Endothelial cell of umbilical vein (primary cell): ENCODE data around the gene EPS15. TPM values are rescaled to one million over a fixed set of nuclear protein-coding genes. Genes with fewer than 3 reads are reported as not detected.

Experiments used
- BruUV-seq: library from RNA; stranded (reverse); fragments of 400-500 nt; replicated peaks from 2 replicates; lab custom pipeline; 2021; lab: Mats Ljungman, UMichigan
- CTCF ChIA-PET: fragments of 300-600, 350-600 bp; sonication (Branson Sonifier 250); formaldehyde crosslinking; loops from one replicate; lab custom pipeline; 2021; ENCODE audit warnings: antibody characterized with exemption, inconsistent platforms; lab: Charles Lee
- POLR2A ChIA-PET: fragments of 300-600, 350-600 bp; sonication (Branson Sonifier 250); formaldehyde crosslinking; loops from one replicate; lab custom pipeline; 2021; ENCODE audit warnings: antibody characterized with exemption, inconsistent platforms; lab: Charles Lee
- DNase-seq: peaks from one replicate; pipeline ENCODE4 v3.0.0-alpha.2; 2011; ENCODE audit warnings: low read depth, low spot score
- FAIRE-seq: peaks from 2 replicates; lab custom pipeline; 2011; peaks lifted over from hg19 to GRCh38; lab: Jason Lieb, UNC
- H2AFZ ChIP-seq: 2 replicates; pipeline ENCODE4 v1.6.0; 2012; ENCODE audit warnings: low read depth, low read length, control low read depth, inconsistent platforms
- H3K27ac ChIP-seq: 2 replicates; pipeline ENCODE4 v1.5.1; 2011; ENCODE audit warnings: low read depth, mild to moderate bottlenecking, control low read depth, low read length, moderate library complexity; ENCODE audit not compliant: insufficient read depth
- H3K27me3 ChIP-seq, 2 experiments: 2 replicates each; pipeline versions ENCODE4 v1.6.0 to v1.6.1; 2011; ENCODE audit warnings: low read length in 2 of 2, mixed read lengths in 1 of 2; ENCODE audit not compliant: control insufficient read depth in 2 of 2, insufficient read depth in 2 of 2
- H3K36me3 ChIP-seq, 2 experiments: 2 replicates in 1 of 2; 3 replicates in 1 of 2; pipeline ENCODE4 v1.5.1; 2011; ENCODE audit warnings: low read length in 2 of 2, mild to moderate bottlenecking in 1 of 2, moderate library complexity in 1 of 2; ENCODE audit not compliant: control insufficient read depth in 2 of 2, insufficient read depth in 2 of 2; ENCODE audit errors: extremely low read depth in 1 of 2
- H3K4me1 ChIP-seq: 3 replicates; pipeline ENCODE4 v1.5.1; 2011; ENCODE audit warnings: mild to moderate bottlenecking, low read length; ENCODE audit not compliant: control insufficient read depth, insufficient read depth; ENCODE audit errors: extremely low read depth
- H3K4me2 ChIP-seq: 2 replicates; pipeline ENCODE4 v1.6.1; 2011; ENCODE audit warnings: low read length, control low read depth, mixed read lengths; ENCODE audit not compliant: insufficient read depth
- H3K4me3 ChIP-seq, 3 experiments: fragments of 200-600 bp in 1 of 3; sonication (generic), shearing (Covaris generic) in 1 of 3; replicated peaks in 1 of 3; 2 replicates each; pipeline ENCODE4 v1.5.1; 2011 to 2016; ENCODE audit warnings: control low read depth in 3 of 3, low read length in 3 of 3, mild to moderate bottlenecking in 2 of 3, inconsistent platforms in 1 of 3, low read depth in 1 of 3, moderate library complexity in 1 of 3; ENCODE audit not compliant: insufficient read depth in 1 of 3
- H3K79me2 ChIP-seq: 2 replicates; pipeline ENCODE4 v1.6.0; 2012; ENCODE audit warnings: low read length, inconsistent platforms; ENCODE audit not compliant: control insufficient read depth, insufficient read depth
- H3K9ac ChIP-seq: replicated peaks from 2 replicates; pipeline ENCODE3; 2011; ENCODE audit warnings: low read length, control low read depth; ENCODE audit not compliant: insufficient read depth; ENCODE audit errors: extremely low read depth
- H3K9me1 ChIP-seq: replicated peaks from 3 replicates; pipeline ENCODE4 v1.6.0; 2011; ENCODE audit warnings: mild to moderate bottlenecking, low read length; ENCODE audit not compliant: control insufficient read depth, insufficient read depth; ENCODE audit errors: extremely low read depth
- H3K9me3 ChIP-seq: replicated peaks from 2 replicates; pipeline ENCODE4 v1.5.1; 2012; ENCODE audit warnings: low read length, inconsistent platforms; ENCODE audit not compliant: control insufficient read depth, insufficient read depth
- H4K20me1 ChIP-seq: replicated peaks from 2 replicates; pipeline ENCODE3; 2011; ENCODE audit warnings: mild to moderate bottlenecking, low read length; ENCODE audit not compliant: control insufficient read depth, insufficient read depth; ENCODE audit errors: extremely low read depth
- EZH2 ChIP-seq: IDR thresholded peaks from 2 replicates; pipeline ENCODE4 v1.6.1; 2012; ENCODE audit warnings: borderline replicate concordance, low read depth, mild to moderate bottlenecking, moderate library complexity, low read length, inconsistent platforms; ENCODE audit not compliant: severe bottlenecking
- FOS ChIP-seq: IDR thresholded peaks from 2 replicates; pipeline ENCODE4 v1.6.1; 2011; ENCODE audit warnings: mild to moderate bottlenecking, low read length, moderate library complexity, borderline replicate concordance; ENCODE audit not compliant: insufficient read depth
- JUN ChIP-seq: IDR thresholded peaks from 2 replicates; pipeline ENCODE4 v1.6.1; 2011; ENCODE audit warnings: borderline replicate concordance, low read depth; ENCODE audit not compliant: insufficient read length, insufficient read depth
- POLR2AphosphoS5 ChIP-seq: IDR thresholded peaks from 2 replicates; pipeline ENCODE4 v1.6.1; 2012; ENCODE audit warnings: low read depth, mild to moderate bottlenecking, control low read depth, low read length, moderate library complexity; ENCODE audit not compliant: insufficient read depth
- dilution Hi-C: fragments of 300-500 bp; cut with MboI; formaldehyde crosslinking; loops from one replicate; pipeline ENCODE4 v1.15.0; 2019; ENCODE audit warnings: low sequenced_read_pairs; ENCODE audit not compliant: extremely low pct_ligation_motif_present
- intact Hi-C: fragments of 100-400 bp; cut with micrococcal nuclease; formaldehyde crosslinking; loops from one replicate; pipeline ENCODE4 v1.10.0; 2022
- polyA plus RNA-seq, 4 experiments: library from polyadenylated mRNA; depleted of rRNA in 3 of 4; stranded (reverse) in 3 of 4; unstranded in 1 of 4; fragments of >200 nt; gene quantifications; 2 replicates each; pipeline versions ENCODE4 v1.2.1 to v1.2.3, GENCODE V29; 2011 to 2012; ENCODE audit warnings: missing spikeins in 1 of 4
- total RNA-seq: library from RNA; stranded (reverse); gene quantifications from 2 replicates; pipeline ENCODE4 v1.2.3, GENCODE V29; 2021
- TF ChIP-seq, protein P1 (sequence below), 2 donors: IDR thresholded peaks; 1 replicate in 1 of 2; 2 replicates in 1 of 2; pipeline ENCODE4 v1.5.1; 2011; ENCODE audit warnings: low read length in 2 of 2, mild to moderate bottlenecking in 2 of 2, moderate library complexity in 2 of 2, control low read depth in 1 of 2, inconsistent platforms in 1 of 2, low read depth in 1 of 2; ENCODE audit not compliant: insufficient read depth in 1 of 2; ENCODE audit errors: extremely low read depth in 1 of 2

EPS15 gene
- total and polyA plus RNA-seq, 2 donors (not counting 3 experiments of a cell fraction or from before 2014, with no cell fraction given), result 15.4 to 44.8 TPM

DNA sequence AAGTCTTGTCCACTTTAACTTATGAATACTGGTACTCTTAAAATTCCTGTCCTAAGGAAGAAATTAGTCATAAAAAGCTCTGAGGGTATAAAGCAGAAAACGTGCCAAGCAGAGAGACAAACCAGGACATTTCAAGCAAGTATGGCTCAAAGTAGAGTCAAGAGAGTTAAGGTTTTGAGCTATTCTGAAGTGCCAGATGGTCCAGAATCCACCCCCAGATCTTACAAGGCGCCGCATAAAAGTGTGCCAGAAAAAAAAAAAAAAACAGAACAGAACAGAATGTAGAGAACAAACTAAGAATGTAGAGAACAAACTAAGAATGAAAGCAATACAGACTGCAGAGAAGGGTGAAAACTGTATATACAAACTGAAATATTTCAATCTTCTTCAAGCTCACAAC, 12.5 kb downstream of the EPS15 start:
- FAIRE-seq, result no peak
- intact Hi-C loops, result no loop called here
- BruUV-seq, result no TSS peak
- Histone ChIP-seq H3K4me2 (no peak overlapping the region), H2AFZ (no peak overlapping the region), H3K79me2 (peaks cover 66% of the 10 kb centered on the region), H3K9me1 (no peaks in the 10 kb centered on the region), H3K9me3 (no peaks in the 10 kb centered on the region), H3K4me1 (no peaks in the 10 kb centered on the region), H3K27ac (no peak overlapping the region), H4K20me1 (peaks cover 7% of the 10 kb centered on the region), H3K27me3 (no peaks in the 10 kb centered on the region), H3K9ac (no peak overlapping the region), H3K4me3 (no peak overlapping the region), H3K36me3 (no peaks in the 10 kb centered on the region)
- CTCF ChIA-PET, result interaction anchor here (0.6 to 1.7 kb wide), 6 partner anchors 9 to 1674 kb away, joined by 3 to 8 read pairs (median 4); no protein-coding TSS in a partner anchor
- DNase-seq, result peak; percentile 46
- POLR2A ChIA-PET, result no interaction called here
- no peak for TF ChIP-seq EZH2
- no peak for TF ChIP-seq POLR2AphosphoS5
- TF ChIP-seq FOS, result no peak
- TF ChIP-seq, protein P1, sequence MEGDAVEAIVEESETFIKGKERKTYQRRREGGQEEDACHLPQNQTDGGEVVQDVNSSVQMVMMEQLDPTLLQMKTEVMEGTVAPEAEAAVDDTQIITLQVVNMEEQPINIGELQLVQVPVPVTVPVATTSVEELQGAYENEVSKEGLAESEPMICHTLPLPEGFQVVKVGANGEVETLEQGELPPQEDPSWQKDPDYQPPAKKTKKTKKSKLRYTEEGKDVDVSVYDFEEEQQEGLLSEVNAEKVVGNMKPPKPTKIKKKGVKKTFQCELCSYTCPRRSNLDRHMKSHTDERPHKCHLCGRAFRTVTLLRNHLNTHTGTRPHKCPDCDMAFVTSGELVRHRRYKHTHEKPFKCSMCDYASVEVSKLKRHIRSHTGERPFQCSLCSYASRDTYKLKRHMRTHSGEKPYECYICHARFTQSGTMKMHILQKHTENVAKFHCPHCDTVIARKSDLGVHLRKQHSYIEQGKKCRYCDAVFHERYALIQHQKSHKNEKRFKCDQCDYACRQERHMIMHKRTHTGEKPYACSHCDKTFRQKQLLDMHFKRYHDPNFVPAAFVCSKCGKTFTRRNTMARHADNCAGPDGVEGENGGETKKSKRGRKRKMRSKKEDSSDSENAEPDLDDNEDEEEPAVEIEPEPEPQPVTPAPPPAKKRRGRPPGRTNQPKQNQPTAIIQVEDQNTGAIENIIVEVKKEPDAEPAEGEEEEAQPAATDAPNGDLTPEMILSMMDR (IDR thresholded peaks at IDR 0.05; ENCODE audit: extremely low read depth in 1 of 2, insufficient read depth in 1 of 2, low read depth in 1 of 2, low read length in 2 of 2), result no peak
- TF ChIP-seq JUN, result no peak
- dilution Hi-C loops, result no loop called here
